Measurements from ENCODE around the gene STK11IP. TPM values are rescaled to one million over a fixed set of nuclear protein-coding genes. Genes with fewer than 3 reads are reported as not detected.
A peak's percentile ranks its signal among the peaks of the same experiment; 100 is the strongest.

Gene STK11IP
- total and polyA plus RNA-seq, 2 of the 13 experiments (the other 11 are each of a cell fraction or from before 2014, with no cell fraction given): 12.8 to 24.0 TPM

DNA sequence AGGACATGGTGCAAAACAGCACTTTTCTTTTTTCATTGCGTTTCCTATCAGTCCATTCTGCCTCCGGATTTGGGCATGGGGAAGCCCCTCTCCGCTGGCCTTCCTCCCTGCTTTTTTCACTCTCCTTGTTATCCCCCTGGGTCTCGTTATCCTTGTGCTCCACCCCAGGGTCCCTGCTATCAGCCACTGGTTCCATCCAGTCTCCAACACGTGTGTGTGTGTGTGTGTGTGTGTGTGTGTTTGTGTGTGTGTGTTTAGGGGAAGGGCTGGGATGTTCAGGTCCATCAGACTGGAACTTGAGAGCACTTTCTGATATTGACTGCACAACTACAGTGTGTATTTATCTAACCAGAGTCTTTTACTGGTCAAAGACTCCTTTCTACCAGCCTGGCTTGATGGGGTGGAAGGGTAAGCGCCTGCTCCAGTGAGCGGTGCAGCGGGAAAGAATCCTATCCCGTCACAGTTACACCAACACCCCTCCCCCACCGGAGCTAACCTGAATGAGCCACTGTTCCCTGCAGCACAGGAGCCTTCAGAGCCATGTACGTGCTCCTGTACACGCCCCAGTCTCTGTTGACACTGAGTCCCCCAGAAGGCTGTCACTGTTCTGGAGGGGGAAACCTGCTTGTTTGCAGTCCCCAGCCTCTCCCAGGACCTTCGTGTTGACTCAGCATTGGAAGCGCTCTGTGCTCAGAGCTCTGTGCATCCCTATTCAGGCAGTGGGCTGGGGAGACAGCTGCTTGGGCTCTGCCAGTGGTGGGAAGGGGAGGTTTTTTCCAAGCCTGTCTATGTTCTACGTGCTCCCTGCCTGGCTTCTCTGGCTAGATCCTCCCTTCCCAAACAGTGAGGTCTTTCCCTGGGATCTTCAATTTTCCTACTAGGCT lies 20.9 kb upstream of the STK11IP start (continued):
- TF ChIP-seq, protein P1, sequence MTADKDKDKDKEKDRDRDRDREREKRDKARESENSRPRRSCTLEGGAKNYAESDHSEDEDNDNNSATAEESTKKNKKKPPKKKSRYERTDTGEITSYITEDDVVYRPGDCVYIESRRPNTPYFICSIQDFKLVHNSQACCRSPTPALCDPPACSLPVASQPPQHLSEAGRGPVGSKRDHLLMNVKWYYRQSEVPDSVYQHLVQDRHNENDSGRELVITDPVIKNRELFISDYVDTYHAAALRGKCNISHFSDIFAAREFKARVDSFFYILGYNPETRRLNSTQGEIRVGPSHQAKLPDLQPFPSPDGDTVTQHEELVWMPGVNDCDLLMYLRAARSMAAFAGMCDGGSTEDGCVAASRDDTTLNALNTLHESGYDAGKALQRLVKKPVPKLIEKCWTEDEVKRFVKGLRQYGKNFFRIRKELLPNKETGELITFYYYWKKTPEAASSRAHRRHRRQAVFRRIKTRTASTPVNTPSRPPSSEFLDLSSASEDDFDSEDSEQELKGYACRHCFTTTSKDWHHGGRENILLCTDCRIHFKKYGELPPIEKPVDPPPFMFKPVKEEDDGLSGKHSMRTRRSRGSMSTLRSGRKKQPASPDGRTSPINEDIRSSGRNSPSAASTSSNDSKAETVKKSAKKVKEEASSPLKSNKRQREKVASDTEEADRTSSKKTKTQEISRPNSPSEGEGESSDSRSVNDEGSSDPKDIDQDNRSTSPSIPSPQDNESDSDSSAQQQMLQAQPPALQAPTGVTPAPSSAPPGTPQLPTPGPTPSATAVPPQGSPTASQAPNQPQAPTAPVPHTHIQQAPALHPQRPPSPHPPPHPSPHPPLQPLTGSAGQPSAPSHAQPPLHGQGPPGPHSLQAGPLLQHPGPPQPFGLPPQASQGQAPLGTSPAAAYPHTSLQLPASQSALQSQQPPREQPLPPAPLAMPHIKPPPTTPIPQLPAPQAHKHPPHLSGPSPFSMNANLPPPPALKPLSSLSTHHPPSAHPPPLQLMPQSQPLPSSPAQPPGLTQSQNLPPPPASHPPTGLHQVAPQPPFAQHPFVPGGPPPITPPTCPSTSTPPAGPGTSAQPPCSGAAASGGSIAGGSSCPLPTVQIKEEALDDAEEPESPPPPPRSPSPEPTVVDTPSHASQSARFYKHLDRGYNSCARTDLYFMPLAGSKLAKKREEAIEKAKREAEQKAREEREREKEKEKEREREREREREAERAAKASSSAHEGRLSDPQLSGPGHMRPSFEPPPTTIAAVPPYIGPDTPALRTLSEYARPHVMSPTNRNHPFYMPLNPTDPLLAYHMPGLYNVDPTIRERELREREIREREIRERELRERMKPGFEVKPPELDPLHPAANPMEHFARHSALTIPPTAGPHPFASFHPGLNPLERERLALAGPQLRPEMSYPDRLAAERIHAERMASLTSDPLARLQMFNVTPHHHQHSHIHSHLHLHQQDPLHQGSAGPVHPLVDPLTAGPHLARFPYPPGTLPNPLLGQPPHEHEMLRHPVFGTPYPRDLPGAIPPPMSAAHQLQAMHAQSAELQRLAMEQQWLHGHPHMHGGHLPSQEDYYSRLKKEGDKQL (CRISPR knock-in tag; IDR thresholded peaks at IDR 0.05; ENCODE audit: low read depth): peak; percentile 81
- TF ChIP-seq IRX3 (CRISPR knock-in tag; IDR thresholded peaks at IDR 0.05; ENCODE audit: borderline replicate concordance, low read depth) (no peak), NAIF1 (CRISPR knock-in tag; IDR thresholded peaks at IDR 0.05; ENCODE audit: borderline replicate concordance) (no peak; the same call in none of the 2 replicates), ZNF136 (CRISPR knock-in tag; IDR thresholded peaks at IDR 0.05; ENCODE audit: low read depth) (peak; percentile 99), KDM3A (CRISPR knock-in tag; IDR thresholded peaks at IDR 0.05; ENCODE audit: low read depth) (peak; percentile 97), ZNF292 (CRISPR knock-in tag; IDR thresholded peaks at IDR 0.05; ENCODE audit: borderline replicate concordance, low read depth) (peak; percentile 100), ZNF652 (CRISPR knock-in tag; IDR thresholded peaks at IDR 0.05; ENCODE audit: borderline replicate concordance, low read depth) (peak; percentile 63; the same call in 1 of the 2 replicates), NCOA2 (CRISPR knock-in tag; IDR thresholded peaks at IDR 0.05) (peak; percentile 90), MEIS2 (CRISPR knock-in tag; IDR thresholded peaks at IDR 0.05) (peak; percentile 98), ZFYVE20 (CRISPR knock-in tag; IDR thresholded peaks at IDR 0.05; ENCODE audit: borderline replicate concordance, low read depth) (no peak), CENPT (CRISPR knock-in tag; IDR thresholded peaks at IDR 0.05; ENCODE audit: low read depth) (peak; percentile 89), RBFOX2 (IDR thresholded peaks at IDR 0.05; ENCODE audit: low read depth, low read length) (peak; percentile 37), ZNF556 (CRISPR knock-in tag; IDR thresholded peaks at IDR 0.05; ENCODE audit: borderline replicate concordance) (peak; percentile 99), MED8 (CRISPR knock-in tag; IDR thresholded peaks at IDR 0.05; ENCODE audit: insufficient replicate concordance) (peak; percentile 95), HES4 (CRISPR knock-in tag; IDR thresholded peaks at IDR 0.05; ENCODE audit: borderline replicate concordance) (no peak), ESRRA (CRISPR knock-in tag; IDR thresholded peaks at IDR 0.05; ENCODE audit: low read depth) (peak; percentile 87; the same call in 1 of the 2 replicates), JUNB (CRISPR knock-in tag; IDR thresholded peaks at IDR 0.05; ENCODE audit: borderline replicate concordance) (peak; percentile 54; the same call in 1 of the 2 replicates), U2AF1 (optimal IDR thresholded peaks at IDR 0.05; ENCODE audit: low read depth, low read length) (no peak)
- TF ChIP-seq, protein P2, sequence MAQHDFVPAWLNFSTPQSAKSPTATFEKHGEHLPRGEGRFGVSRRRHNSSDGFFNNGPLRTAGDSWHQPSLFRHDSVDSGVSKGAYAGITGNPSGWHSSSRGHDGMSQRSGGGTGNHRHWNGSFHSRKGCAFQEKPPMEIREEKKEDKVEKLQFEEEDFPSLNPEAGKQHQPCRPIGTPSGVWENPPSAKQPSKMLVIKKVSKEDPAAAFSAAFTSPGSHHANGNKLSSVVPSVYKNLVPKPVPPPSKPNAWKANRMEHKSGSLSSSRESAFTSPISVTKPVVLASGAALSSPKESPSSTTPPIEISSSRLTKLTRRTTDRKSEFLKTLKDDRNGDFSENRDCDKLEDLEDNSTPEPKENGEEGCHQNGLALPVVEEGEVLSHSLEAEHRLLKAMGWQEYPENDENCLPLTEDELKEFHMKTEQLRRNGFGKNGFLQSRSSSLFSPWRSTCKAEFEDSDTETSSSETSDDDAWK (CRISPR knock-in tag; IDR thresholded peaks at IDR 0.05): no peak
- TF ChIP-seq, protein P3, sequence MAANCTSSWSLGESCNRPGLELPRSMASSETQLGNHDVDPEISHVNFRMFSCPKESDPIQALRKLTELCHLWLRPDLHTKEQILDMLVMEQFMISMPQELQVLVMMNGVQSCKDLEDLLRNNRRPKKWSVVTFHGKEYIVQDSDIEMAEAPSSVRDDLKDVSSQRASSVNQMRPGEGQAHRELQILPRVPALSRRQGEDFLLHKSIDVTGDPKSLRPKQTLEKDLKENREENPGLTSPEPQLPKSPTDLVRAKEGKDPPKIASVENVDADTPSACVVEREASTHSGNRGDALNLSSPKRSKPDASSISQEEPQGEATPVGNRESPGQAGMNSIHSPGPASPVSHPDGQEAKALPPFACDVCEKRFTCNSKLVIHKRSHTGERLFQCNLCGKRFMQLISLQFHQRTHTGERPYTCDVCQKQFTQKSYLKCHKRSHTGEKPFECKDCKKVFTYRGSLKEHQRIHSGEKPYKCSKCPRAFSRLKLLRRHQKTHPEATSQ (CRISPR knock-in tag; IDR thresholded peaks at IDR 0.05; ENCODE audit: borderline replicate concordance): peak; percentile 67; the same call in 1 of the 2 replicates

Data from HepG2 (cell line).